Endothelial cell of umbilical vein (primary cell): ENCODE measurements around the gene LZIC. TPM values are rescaled to one million over a fixed set of nuclear protein-coding genes. Genes with fewer than 3 reads are reported as not detected.
A peak's percentile ranks its signal among the peaks of the same experiment; 100 is the strongest.

Experiments used
- BruUV-seq: library from RNA; stranded (reverse); fragments of 400-500 nt; replicated peaks from 2 replicates; lab custom pipeline; 2021; lab: Mats Ljungman, UMichigan
- CTCF ChIA-PET: fragments of 300-600, 350-600 bp; sonication (Branson Sonifier 250); formaldehyde crosslinking; loops from one replicate; lab custom pipeline; 2021; ENCODE audit warnings: antibody characterized with exemption, inconsistent platforms; lab: Charles Lee
- POLR2A ChIA-PET: fragments of 300-600, 350-600 bp; sonication (Branson Sonifier 250); formaldehyde crosslinking; loops from one replicate; lab custom pipeline; 2021; ENCODE audit warnings: antibody characterized with exemption, inconsistent platforms; lab: Charles Lee
- DNase-seq: peaks from one replicate; pipeline ENCODE4 v3.0.0-alpha.2; 2011; ENCODE audit warnings: low read depth, low spot score
- FAIRE-seq: peaks from 2 replicates; lab custom pipeline; 2011; peaks lifted over from hg19 to GRCh38; lab: Jason Lieb, UNC
- H2AFZ ChIP-seq: 2 replicates; pipeline ENCODE4 v1.6.0; 2012; ENCODE audit warnings: low read depth, low read length, control low read depth, inconsistent platforms
- H3K27ac ChIP-seq: 2 replicates; pipeline ENCODE4 v1.5.1; 2011; ENCODE audit warnings: low read depth, mild to moderate bottlenecking, control low read depth, low read length, moderate library complexity; ENCODE audit not compliant: insufficient read depth
- H3K27me3 ChIP-seq, 2 experiments: 2 replicates each; pipeline versions ENCODE4 v1.6.0 to v1.6.1; 2011; ENCODE audit warnings: low read length in 2 of 2, mixed read lengths in 1 of 2; ENCODE audit not compliant: control insufficient read depth in 2 of 2, insufficient read depth in 2 of 2
- H3K36me3 ChIP-seq, 2 experiments: 2 replicates in 1 of 2; 3 replicates in 1 of 2; pipeline ENCODE4 v1.5.1; 2011; ENCODE audit warnings: low read length in 2 of 2, mild to moderate bottlenecking in 1 of 2, moderate library complexity in 1 of 2; ENCODE audit not compliant: control insufficient read depth in 2 of 2, insufficient read depth in 2 of 2; ENCODE audit errors: extremely low read depth in 1 of 2
- H3K4me1 ChIP-seq: 3 replicates; pipeline ENCODE4 v1.5.1; 2011; ENCODE audit warnings: mild to moderate bottlenecking, low read length; ENCODE audit not compliant: control insufficient read depth, insufficient read depth; ENCODE audit errors: extremely low read depth
- H3K4me2 ChIP-seq: 2 replicates; pipeline ENCODE4 v1.6.1; 2011; ENCODE audit warnings: low read length, control low read depth, mixed read lengths; ENCODE audit not compliant: insufficient read depth
- H3K4me3 ChIP-seq, 3 experiments: fragments of 200-600 bp in 1 of 3; sonication (generic), shearing (Covaris generic) in 1 of 3; replicated peaks in 1 of 3; 2 replicates each; pipeline ENCODE4 v1.5.1; 2011 to 2016; ENCODE audit warnings: control low read depth in 3 of 3, low read length in 3 of 3, mild to moderate bottlenecking in 2 of 3, inconsistent platforms in 1 of 3, low read depth in 1 of 3, moderate library complexity in 1 of 3; ENCODE audit not compliant: insufficient read depth in 1 of 3
- H3K79me2 ChIP-seq: 2 replicates; pipeline ENCODE4 v1.6.0; 2012; ENCODE audit warnings: low read length, inconsistent platforms; ENCODE audit not compliant: control insufficient read depth, insufficient read depth
- H3K9ac ChIP-seq: replicated peaks from 2 replicates; pipeline ENCODE3; 2011; ENCODE audit warnings: low read length, control low read depth; ENCODE audit not compliant: insufficient read depth; ENCODE audit errors: extremely low read depth
- H3K9me1 ChIP-seq: replicated peaks from 3 replicates; pipeline ENCODE4 v1.6.0; 2011; ENCODE audit warnings: mild to moderate bottlenecking, low read length; ENCODE audit not compliant: control insufficient read depth, insufficient read depth; ENCODE audit errors: extremely low read depth
- H3K9me3 ChIP-seq: replicated peaks from 2 replicates; pipeline ENCODE4 v1.5.1; 2012; ENCODE audit warnings: low read length, inconsistent platforms; ENCODE audit not compliant: control insufficient read depth, insufficient read depth
- H4K20me1 ChIP-seq: replicated peaks from 2 replicates; pipeline ENCODE3; 2011; ENCODE audit warnings: mild to moderate bottlenecking, low read length; ENCODE audit not compliant: control insufficient read depth, insufficient read depth; ENCODE audit errors: extremely low read depth
- EZH2 ChIP-seq: IDR thresholded peaks from 2 replicates; pipeline ENCODE4 v1.6.1; 2012; ENCODE audit warnings: borderline replicate concordance, low read depth, mild to moderate bottlenecking, moderate library complexity, low read length, inconsistent platforms; ENCODE audit not compliant: severe bottlenecking
- FOS ChIP-seq: IDR thresholded peaks from 2 replicates; pipeline ENCODE4 v1.6.1; 2011; ENCODE audit warnings: mild to moderate bottlenecking, low read length, moderate library complexity, borderline replicate concordance; ENCODE audit not compliant: insufficient read depth
- MYC ChIP-seq: IDR thresholded peaks from one replicate; pipeline ENCODE4 v1.6.1; 2011; ENCODE audit warnings: mild to moderate bottlenecking, low read depth, low read length
- dilution Hi-C: fragments of 300-500 bp; cut with MboI; formaldehyde crosslinking; loops from one replicate; pipeline ENCODE4 v1.15.0; 2019; ENCODE audit warnings: low sequenced_read_pairs; ENCODE audit not compliant: extremely low pct_ligation_motif_present
- intact Hi-C: fragments of 100-400 bp; cut with micrococcal nuclease; formaldehyde crosslinking; loops from one replicate; pipeline ENCODE4 v1.10.0; 2022
- polyA plus RNA-seq, 4 experiments: library from polyadenylated mRNA; depleted of rRNA in 3 of 4; stranded (reverse) in 3 of 4; unstranded in 1 of 4; fragments of >200 nt; gene quantifications; 2 replicates each; pipeline versions ENCODE4 v1.2.1 to v1.2.3, GENCODE V29; 2011 to 2012; ENCODE audit warnings: missing spikeins in 1 of 4
- total RNA-seq: library from RNA; stranded (reverse); gene quantifications from 2 replicates; pipeline ENCODE4 v1.2.3, GENCODE V29; 2021
- TF ChIP-seq, protein P1 (sequence below): IDR thresholded peaks from 2 replicates; pipeline ENCODE4 v1.6.1; 2011; ENCODE audit not compliant: insufficient read depth, insufficient read length
- TF ChIP-seq, protein P2 (sequence below), 2 donors: IDR thresholded peaks; 1 replicate in 1 of 2; 2 replicates in 1 of 2; pipeline ENCODE4 v1.5.1; 2011; ENCODE audit warnings: low read length in 2 of 2, mild to moderate bottlenecking in 2 of 2, moderate library complexity in 2 of 2, control low read depth in 1 of 2, inconsistent platforms in 1 of 2, low read depth in 1 of 2; ENCODE audit not compliant: insufficient read depth in 1 of 2; ENCODE audit errors: extremely low read depth in 1 of 2

LZIC gene
- total and polyA plus RNA-seq, 2 donors (not counting 3 experiments of a cell fraction or from before 2014, with no cell fraction given) = 3.7 to 23.4 TPM

DNA sequence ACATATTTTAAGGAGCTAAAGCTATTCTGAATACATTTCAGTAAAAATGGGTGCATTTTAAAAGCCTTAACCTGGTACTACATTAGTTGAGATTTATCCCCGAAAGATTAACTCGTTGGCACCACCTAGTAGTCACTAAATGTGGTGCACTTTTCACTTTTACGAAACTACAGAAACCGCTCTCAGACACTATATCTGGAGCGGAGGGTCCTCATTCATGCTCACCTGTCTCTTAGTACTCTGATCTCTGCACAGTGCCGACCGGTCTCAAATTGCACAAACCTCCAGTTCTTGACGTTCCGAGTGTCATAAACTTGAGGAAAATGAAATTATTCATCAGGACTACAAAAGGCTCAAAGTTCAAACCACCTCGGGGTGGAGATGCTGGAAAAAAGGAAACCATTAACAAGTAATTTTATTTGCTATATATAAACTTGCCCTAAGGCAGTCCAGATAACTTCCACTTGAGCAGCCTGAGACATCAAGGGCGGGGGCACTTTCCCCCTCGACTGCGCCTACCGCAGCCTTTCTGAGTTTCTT, 722 bp downstream of the LZIC start:
- H3K4me2 ChIP-seq = peak overlapping the region; percentile 99
- H3K9ac ChIP-seq = peak overlapping the region; percentile 99
- H3K9me1 ChIP-seq = no peaks in the 10 kb centered on the region
- H4K20me1 ChIP-seq = no peaks in the 10 kb centered on the region
- POLR2A ChIA-PET = interaction anchor here (0.5 to 1.4 kb wide), 4 partner anchors 10 to 64 kb away, joined by 3 to 7 read pairs (median 4); partner anchors contain the start of gene CTNNBIP1
- peak overlapping the region; percentile 97 for H2AFZ ChIP-seq
- TF ChIP-seq FOS (no peak), MYC (no peak), EZH2 (no peak)
- TF ChIP-seq, protein P1, sequence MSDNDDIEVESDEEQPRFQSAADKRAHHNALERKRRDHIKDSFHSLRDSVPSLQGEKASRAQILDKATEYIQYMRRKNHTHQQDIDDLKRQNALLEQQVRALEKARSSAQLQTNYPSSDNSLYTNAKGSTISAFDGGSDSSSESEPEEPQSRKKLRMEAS = no peak
- TF ChIP-seq, protein P2, sequence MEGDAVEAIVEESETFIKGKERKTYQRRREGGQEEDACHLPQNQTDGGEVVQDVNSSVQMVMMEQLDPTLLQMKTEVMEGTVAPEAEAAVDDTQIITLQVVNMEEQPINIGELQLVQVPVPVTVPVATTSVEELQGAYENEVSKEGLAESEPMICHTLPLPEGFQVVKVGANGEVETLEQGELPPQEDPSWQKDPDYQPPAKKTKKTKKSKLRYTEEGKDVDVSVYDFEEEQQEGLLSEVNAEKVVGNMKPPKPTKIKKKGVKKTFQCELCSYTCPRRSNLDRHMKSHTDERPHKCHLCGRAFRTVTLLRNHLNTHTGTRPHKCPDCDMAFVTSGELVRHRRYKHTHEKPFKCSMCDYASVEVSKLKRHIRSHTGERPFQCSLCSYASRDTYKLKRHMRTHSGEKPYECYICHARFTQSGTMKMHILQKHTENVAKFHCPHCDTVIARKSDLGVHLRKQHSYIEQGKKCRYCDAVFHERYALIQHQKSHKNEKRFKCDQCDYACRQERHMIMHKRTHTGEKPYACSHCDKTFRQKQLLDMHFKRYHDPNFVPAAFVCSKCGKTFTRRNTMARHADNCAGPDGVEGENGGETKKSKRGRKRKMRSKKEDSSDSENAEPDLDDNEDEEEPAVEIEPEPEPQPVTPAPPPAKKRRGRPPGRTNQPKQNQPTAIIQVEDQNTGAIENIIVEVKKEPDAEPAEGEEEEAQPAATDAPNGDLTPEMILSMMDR (IDR thresholded peaks at IDR 0.05; ENCODE audit: extremely low read depth in 1 of 2, insufficient read depth in 1 of 2, low read depth in 1 of 2, low read length in 2 of 2) = peak; percentile 36 to 45
- peaks cover 4% of the 10 kb centered on the region for H3K4me1 ChIP-seq
- H3K9me3 ChIP-seq = no peaks in the 10 kb centered on the region
- CTCF ChIA-PET = interaction anchor here (0.6 to 4.0 kb wide), 21 partner anchors 12 to 223 kb away, joined by 3 to 51 read pairs (median 3); no protein-coding TSS in a partner anchor
- peak; percentile 82 for FAIRE-seq
- dilution Hi-C loops = no loop called here
- H3K79me2 ChIP-seq = peaks cover 8% of the 10 kb centered on the region
- BruUV-seq = TSS peak; percentile 82
- intact Hi-C loops = loop anchor here (1.0 to 2.0 kb wide), 5 partner anchors 52 to 486 kb away; partner anchors contain the start of gene KIF1B
- H3K4me3 ChIP-seq = peak overlapping the region; percentile 79 to 99 (median 95)
- peaks cover 0 to 2% of the 10 kb centered on the region in 2 experiments for H3K36me3 ChIP-seq
- DNase-seq = peak; percentile 71
- no peaks in the 10 kb centered on the region for H3K27me3 ChIP-seq
- peak overlapping the region; percentile 91 for H3K27ac ChIP-seq
